ENCODE results near the gene RNF11. TPM values are rescaled to one million over a fixed set of nuclear protein-coding genes. Genes with fewer than 3 reads are reported as not detected.

The RNF11 gene
- polyA plus RNA-seq, 1 donor from 2014 or later = 210 TPM

- Histone ChIP-seq H3F3A (ENCODE audit: insufficient read depth, low read length, poor library complexity, severe bottlenecking) (no peaks in the 10 kb centered on the region), H3K4me3 (ENCODE audit: low read length) (no peak overlapping the region), H3K27ac (ENCODE audit: low read length) (no peak overlapping the region), H3K36me3 (ENCODE audit: insufficient read depth, low read length) (no peaks in the 10 kb centered on the region), H3K4me2 (ENCODE audit: low read length) (no peak overlapping the region), H3K9me3 (ENCODE audit: low read length) (peaks cover 4% of the 10 kb centered on the region), H4K20me1 (ENCODE audit: insufficient read depth) (no peaks in the 10 kb centered on the region), H3K9me2 (ENCODE audit: insufficient read depth, low read length) (no peaks in the 10 kb centered on the region), H2AFZ (ENCODE audit: low read depth, low read length) (no peak overlapping the region), H3K9ac (ENCODE audit: low read length) (no peak overlapping the region), H3K79me2 (replicated peaks; ENCODE audit: insufficient read depth, low read length) (no peaks in the 10 kb centered on the region), H3K27me3 (ENCODE audit: insufficient read depth, low read depth, low read length) (no peaks in the 10 kb centered on the region)
- TF ChIP-seq MXI1 (conservative IDR thresholded peaks at IDR 0.05; ENCODE audit: poor library complexity, severe bottlenecking) (no peak), SMC3 (conservative IDR thresholded peaks at IDR 0.05; ENCODE audit: poor library complexity) (no peak), EZH2 (IDR thresholded peaks at IDR 0.05; ENCODE audit: borderline replicate concordance, insufficient read depth, low read length, poor library complexity, severe bottlenecking) (no peak), EP300 (conservative IDR thresholded peaks at IDR 0.05; ENCODE audit: poor library complexity, severe bottlenecking) (no peak), POLR2AphosphoS5 (IDR thresholded peaks at IDR 0.05) (no peak), CTCF (IDR thresholded peaks at IDR 0.05; ENCODE audit: poor library complexity, severe bottlenecking) (no peak), TAF1 (IDR thresholded peaks at IDR 0.05; ENCODE audit: low read depth) (no peak), RAD21 (conservative IDR thresholded peaks at IDR 0.05) (no peak)
- TF ChIP-seq, protein P1, sequence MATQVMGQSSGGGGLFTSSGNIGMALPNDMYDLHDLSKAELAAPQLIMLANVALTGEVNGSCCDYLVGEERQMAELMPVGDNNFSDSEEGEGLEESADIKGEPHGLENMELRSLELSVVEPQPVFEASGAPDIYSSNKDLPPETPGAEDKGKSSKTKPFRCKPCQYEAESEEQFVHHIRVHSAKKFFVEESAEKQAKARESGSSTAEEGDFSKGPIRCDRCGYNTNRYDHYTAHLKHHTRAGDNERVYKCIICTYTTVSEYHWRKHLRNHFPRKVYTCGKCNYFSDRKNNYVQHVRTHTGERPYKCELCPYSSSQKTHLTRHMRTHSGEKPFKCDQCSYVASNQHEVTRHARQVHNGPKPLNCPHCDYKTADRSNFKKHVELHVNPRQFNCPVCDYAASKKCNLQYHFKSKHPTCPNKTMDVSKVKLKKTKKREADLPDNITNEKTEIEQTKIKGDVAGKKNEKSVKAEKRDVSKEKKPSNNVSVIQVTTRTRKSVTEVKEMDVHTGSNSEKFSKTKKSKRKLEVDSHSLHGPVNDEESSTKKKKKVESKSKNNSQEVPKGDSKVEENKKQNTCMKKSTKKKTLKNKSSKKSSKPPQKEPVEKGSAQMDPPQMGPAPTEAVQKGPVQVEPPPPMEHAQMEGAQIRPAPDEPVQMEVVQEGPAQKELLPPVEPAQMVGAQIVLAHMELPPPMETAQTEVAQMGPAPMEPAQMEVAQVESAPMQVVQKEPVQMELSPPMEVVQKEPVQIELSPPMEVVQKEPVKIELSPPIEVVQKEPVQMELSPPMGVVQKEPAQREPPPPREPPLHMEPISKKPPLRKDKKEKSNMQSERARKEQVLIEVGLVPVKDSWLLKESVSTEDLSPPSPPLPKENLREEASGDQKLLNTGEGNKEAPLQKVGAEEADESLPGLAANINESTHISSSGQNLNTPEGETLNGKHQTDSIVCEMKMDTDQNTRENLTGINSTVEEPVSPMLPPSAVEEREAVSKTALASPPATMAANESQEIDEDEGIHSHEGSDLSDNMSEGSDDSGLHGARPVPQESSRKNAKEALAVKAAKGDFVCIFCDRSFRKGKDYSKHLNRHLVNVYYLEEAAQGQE (IDR thresholded peaks at IDR 0.05; ENCODE audit: borderline replicate concordance) = no peak
Measured at GRCh38 chr1:51302270-51302669, 66.2 kb downstream of the RNF11 start.

DNA sequence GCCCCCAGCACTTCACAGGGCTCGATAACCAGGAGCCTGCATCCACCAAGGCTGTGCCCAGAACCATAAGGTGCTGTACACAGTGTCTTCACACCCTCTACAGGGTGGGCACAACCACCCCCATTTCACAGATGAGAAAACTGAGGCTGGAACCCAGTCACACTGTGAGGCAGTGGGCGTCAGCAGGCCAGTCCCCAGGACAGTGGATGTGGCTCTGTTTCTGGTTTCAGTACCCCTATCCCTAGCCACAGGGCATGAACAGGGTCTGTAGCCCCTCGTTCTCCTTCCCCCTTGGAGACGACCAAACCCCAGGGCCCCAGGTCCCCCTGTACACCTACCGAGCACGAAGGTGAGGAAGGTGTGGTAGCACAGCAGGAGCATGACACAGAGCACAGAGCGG, 66.7 kb downstream of the RNF11 start:
- Histone ChIP-seq H3K27ac (ENCODE audit: low read length) (no peak overlapping the region), H3K9ac (ENCODE audit: low read length) (no peak overlapping the region), H3K36me3 (ENCODE audit: insufficient read depth, low read length) (no peaks in the 10 kb centered on the region), H4K20me1 (ENCODE audit: insufficient read depth) (no peaks in the 10 kb centered on the region), H3K4me3 (ENCODE audit: low read length) (no peak overlapping the region), H3K27me3 (ENCODE audit: insufficient read depth, low read depth, low read length) (no peaks in the 10 kb centered on the region), H3K9me2 (ENCODE audit: insufficient read depth, low read length) (no peaks in the 10 kb centered on the region), H3F3A (ENCODE audit: insufficient read depth, low read length, poor library complexity, severe bottlenecking) (no peaks in the 10 kb centered on the region), H3K9me3 (ENCODE audit: low read length) (peaks cover 4% of the 10 kb centered on the region), H3K79me2 (replicated peaks; ENCODE audit: insufficient read depth, low read length) (no peaks in the 10 kb centered on the region), H3K4me2 (ENCODE audit: low read length) (no peak overlapping the region), H2AFZ (ENCODE audit: low read depth, low read length) (no peak overlapping the region)
- no peak for TF ChIP-seq TAF1 (IDR thresholded peaks at IDR 0.05; ENCODE audit: low read depth)
- no peak for TF ChIP-seq CTCF (IDR thresholded peaks at IDR 0.05; ENCODE audit: poor library complexity, severe bottlenecking)
- TF ChIP-seq EZH2 (IDR thresholded peaks at IDR 0.05; ENCODE audit: borderline replicate concordance, insufficient read depth, low read length, poor library complexity, severe bottlenecking) = no peak
- TF ChIP-seq, protein P1 (IDR thresholded peaks at IDR 0.05; ENCODE audit: borderline replicate concordance) = no peak
- no peak for TF ChIP-seq POLR2AphosphoS5 (IDR thresholded peaks at IDR 0.05)
- no peak for TF ChIP-seq RAD21 (conservative IDR thresholded peaks at IDR 0.05)
- TF ChIP-seq EP300 (conservative IDR thresholded peaks at IDR 0.05; ENCODE audit: poor library complexity, severe bottlenecking) = no peak
- TF ChIP-seq MXI1 (conservative IDR thresholded peaks at IDR 0.05; ENCODE audit: poor library complexity, severe bottlenecking) = no peak
- no peak for TF ChIP-seq SMC3 (conservative IDR thresholded peaks at IDR 0.05; ENCODE audit: poor library complexity)
